Stimulated activated CD8-positive, alpha-beta memory T cell treated with anti-CD3 and anti-CD28 coated beads, Interleukin-12 subunit alpha, Interleukin-12 subunit beta, amount 100 ng/mL, for 1 hour (primary cell): ENCODE measurements around the gene NPTX1.

Experiments used
- DNase-seq: peaks from one replicate; pipeline ENCODE4 v3.0.0-alpha.2; 2020; ENCODE audit warnings: low read depth

NPTX1 gene

GRCh38 chr17:80443916-80444643 lies 32.3 kb downstream of the NPTX1 start:
- DNase-seq, result no peak

DNA sequence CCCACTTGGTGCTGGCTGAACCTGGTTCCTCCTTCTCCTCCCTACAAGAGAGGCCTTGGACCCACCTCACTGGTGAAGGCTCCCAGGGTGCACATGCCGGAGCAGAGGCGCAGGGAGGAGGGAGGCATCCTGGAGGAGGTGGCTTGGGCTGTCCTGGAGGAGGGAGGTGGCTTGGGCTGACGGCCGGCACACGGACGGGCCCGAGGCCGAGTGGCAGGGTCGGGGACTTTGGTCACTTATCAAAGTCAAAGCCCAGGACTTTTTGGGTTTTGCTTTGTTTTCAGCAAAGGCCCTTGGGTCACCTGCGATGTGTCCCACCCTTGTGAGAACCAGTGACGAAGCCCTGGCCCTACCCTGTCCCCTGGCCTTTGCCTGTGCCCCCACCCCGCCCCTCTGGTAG lies 32.9 kb downstream of the NPTX1 start:
- no peak for DNase-seq

- DNase-seq, result no peak
Observed at GRCh38 chr17:80442764-80443163, 33.6 kb downstream of the NPTX1 start.

DNA sequence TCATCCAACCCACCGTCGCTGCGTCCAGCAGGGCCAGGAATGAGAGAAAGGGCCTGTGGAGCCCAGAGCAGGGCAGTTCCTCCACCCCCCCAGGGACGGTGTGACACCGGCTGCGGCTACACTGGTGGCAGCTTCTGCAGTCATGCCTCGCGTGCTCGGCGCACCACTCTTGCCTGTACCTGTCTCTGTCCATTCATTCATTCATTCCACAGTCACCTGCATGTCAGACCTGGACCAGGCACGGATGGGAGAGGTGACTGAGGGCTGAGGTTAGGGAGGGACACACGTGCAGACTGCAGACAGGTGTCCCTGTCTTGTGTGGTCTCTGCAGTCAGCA lies 34.1 kb downstream of the NPTX1 start:
- no peak for DNase-seq

DNA sequence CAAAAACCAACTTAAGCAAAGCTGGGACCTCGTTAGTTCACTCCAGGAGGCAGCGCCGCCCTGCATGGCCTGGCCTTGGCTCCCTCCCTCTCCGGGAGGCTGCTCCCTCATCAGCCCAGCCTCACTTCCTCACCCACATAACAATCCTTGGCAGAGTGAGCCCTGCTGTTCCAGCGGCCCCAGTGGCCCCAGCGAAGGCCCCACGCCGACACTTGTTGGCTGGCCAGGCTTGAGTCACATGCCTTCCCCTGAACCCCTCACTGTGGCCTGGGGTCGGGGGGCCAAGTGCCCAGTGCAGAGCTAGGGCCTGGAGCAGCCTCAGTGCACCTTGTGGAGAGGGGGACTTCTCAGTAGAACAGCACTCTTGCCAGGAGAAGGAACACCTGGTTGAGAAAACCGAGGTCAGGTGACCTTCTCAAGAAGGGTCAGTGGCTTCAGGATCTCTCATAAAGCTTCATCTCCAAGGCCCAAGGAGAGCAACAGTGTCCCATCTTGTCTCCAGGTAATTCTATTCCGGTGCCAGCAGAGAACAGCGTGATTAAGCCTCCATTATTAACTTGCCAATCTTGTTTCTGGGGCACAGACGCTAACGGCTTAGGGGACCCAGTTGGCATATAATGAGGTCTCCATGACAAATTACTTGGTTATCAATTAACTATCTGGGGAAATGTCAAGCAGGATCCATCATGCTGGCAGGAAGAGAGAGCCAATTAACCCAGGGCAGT lies 34.6 kb downstream of the NPTX1 start:
- no peak for DNase-seq

DNA sequence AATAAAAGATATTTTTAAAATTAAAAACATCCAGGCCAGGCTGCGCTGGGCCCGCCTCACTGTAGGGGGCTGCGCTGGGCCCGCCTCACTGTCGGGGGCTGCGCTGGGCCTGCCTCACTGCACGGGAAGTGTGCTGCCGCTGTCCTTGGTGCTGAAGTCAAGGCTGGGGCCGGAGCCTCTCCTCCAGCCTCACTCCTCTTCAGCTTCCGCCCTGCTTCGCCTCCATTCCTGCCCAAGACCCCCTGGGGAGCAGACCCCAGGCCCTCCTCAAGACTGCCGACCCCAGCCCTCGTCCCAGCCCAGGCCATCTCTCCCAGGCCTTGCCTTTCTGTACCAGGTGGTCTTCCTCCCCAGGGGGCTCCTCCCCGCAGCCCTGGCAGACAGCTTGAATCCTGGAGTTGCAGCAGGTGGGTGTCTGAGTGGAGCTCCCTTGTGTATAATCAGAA lies 35.3 kb downstream of the NPTX1 start:
- peak; percentile 30 for DNase-seq

DNA sequence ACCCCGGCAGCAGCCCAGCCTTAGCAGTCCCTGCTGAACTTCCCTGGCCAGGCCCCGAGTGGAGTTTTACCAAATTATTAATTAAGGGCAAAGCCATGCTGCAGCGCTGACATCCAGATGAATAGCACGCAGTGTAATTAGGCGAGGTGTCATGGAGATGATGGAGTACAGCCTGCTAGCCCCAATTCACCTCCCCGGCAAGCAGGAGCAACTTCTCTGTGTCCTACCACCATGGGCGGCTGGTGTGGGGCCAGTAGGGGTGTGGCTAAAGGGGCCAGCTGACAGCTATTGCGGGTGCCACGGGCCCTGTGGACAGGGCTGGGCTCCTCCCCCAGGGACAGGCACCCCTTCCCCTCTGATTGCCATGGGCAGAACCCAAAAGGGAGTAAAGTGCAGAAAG lies 36.9 kb downstream of the NPTX1 start:
- no peak for DNase-seq

- DNase-seq, result no peak
Observed at GRCh38 chr17:80438806-80439205, 37.6 kb downstream of the NPTX1 start.

GRCh38 chr17:80437532-80437931 lies 38.9 kb downstream of the NPTX1 start:
- no peak for DNase-seq

DNA sequence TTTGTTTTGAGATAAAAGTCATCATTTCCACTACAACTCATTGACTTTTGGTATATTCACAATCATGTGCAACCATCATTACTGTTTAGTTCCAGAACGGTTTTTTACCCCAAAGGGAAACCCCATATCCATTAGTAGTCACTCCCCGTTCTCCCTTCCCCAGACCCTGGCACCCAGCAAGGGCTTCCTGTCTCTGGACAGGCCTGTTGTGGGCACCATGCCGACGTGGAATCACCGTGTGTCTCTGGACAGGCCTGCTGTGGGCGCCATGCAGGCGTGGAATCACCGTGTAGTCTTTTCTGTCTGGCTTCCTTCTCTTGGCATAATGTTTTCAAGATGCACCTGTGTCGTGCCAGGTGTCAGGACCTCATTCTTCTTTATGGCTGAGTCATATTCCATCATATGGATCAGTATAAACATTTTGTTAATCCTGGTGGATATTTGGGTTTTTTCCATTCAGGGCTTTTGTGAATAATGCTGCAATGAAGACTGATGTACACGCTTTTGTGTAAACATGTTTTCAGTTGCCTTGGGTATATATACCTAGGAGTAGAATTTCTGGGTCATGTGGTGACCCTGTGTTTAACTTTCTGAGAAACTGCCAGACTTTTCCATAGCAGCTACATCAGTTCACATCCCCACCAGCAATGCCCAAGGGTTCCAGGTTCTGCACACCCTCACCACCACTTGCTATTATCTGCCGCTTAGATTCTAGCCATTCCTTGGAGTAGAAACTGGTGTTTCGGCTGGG lies 42.3 kb downstream of the NPTX1 start:
- no peak for DNase-seq

DNA sequence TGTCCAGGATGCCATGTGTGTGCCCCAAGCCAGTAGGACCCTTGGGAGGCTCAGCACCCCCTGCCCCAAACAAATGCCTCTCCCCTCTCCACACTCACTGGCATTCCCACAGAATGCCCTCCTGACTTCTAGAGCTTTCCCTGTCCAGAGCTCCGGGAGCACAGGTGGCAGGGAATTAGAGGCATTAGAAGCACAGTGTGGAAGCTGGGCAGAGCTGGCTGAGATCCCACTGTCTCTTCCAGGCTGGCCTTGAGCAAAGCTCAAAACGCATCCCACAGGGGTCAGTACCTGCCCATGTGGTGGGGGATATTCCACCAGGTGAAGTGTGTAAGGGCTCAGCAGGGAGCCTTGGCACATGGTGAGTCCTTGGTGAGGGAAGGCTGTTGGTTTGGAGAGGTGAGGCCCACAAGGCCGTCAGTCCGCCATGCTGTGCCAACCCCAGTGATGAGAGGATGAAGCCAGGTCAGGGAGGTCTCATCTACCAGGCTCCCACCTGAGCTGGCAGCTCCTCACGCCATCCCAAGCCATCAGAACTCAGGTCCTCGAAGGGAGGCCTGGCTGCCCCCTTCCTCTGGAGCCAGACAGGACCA lies 43.4 kb downstream of the NPTX1 start:
- no peak for DNase-seq

- DNase-seq, result no peak
Observed at GRCh38 chr17:80432350-80432955, 44.0 kb downstream of the NPTX1 start.

- no peak for DNase-seq
Observed at GRCh38 chr17:80431246-80432195, 44.9 kb downstream of the NPTX1 start.

- no peak for DNase-seq
Observed at GRCh38 chr17:80430446-80431245, 45.8 kb downstream of the NPTX1 start.

- no peak for DNase-seq
Observed at GRCh38 chr17:80429356-80430275, 46.8 kb downstream of the NPTX1 start.

GRCh38 chr17:80428796-80429195 lies 47.6 kb downstream of the NPTX1 start:
- DNase-seq, result no peak

DNA sequence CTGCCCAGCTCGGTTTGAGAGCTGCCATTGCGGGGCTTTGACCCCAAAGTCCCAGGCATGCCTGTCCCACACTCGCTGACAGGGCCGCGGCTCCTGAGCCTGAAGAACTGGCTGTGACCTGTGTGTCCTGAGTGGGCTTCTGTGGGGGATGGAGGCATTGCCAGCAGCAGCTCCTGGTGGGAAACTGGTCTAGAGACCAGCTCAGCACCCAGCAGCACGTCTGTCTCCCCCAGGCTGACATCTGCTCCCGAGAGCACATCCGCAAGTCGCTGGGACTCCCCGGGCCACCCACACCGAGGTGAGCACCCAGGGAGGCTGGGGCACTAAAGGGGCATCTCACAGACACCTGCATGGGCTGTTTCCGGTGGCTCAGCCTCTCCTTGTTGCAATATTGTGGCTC lies 48.0 kb downstream of the NPTX1 start:
- DNase-seq, result no peak

GRCh38 chr17:80427366-80428282 lies 48.8 kb downstream of the NPTX1 start:
- no peak for DNase-seq
